K562 (cell line): ENCODE measurements around the gene AP1AR. TPM values are rescaled to one million over a fixed set of nuclear protein-coding genes. Genes with fewer than 3 reads are reported as not detected.

Experiments
- ARHGAP35 ChIP-seq: fragments of 450-650 bp; IDR thresholded peaks from 2 replicates; pipeline ENCODE4 v1.6.1; 2018; ENCODE audit not compliant: partially characterized antibody
- CBX1 ChIP-seq: sonication (generic); IDR thresholded peaks from 2 replicates; pipeline ENCODE4 v1.6.1; 2016; ENCODE audit warnings: antibody characterized with exemption, low read depth, mild to moderate bottlenecking
- CBX5 ChIP-seq: IDR thresholded peaks from 2 replicates; pipeline ENCODE4 v1.6.1; 2014; ENCODE audit warnings: low read depth, borderline replicate concordance
- ETV5 ChIP-seq: sonication (generic); formaldehyde crosslinking; IDR thresholded peaks from 2 replicates; pipeline ENCODE4 v1.4.0; 2020; ENCODE audit warnings: low read depth, mild to moderate bottlenecking, missing genetic modification reagents
- ETV6 ChIP-seq, 3 experiments: fragments of 150-350 bp in 1 of 3; sonication (generic) in 1 of 3; formaldehyde crosslinking in 1 of 3; IDR thresholded peaks; 2 replicates each; pipeline versions ENCODE4 v1.6.1 to v1.8.0; 2014 to 2022; ENCODE audit warnings: borderline replicate concordance in 2 of 3, low read depth in 2 of 3, antibody characterized with exemption in 1 of 3, low read length in 1 of 3, mild to moderate bottlenecking in 1 of 3, missing genetic modification reagents in 1 of 3
- GATAD2A ChIP-seq: fragments of 450-650 bp; IDR thresholded peaks from 2 replicates; pipeline ENCODE4 v1.6.1; 2017
- HDGF ChIP-seq: fragments of 450-650 bp; IDR thresholded peaks from 2 replicates; pipeline ENCODE4 v1.6.1; 2016
- IFI16 ChIP-seq: fragments of 250-450 bp; sonication (Bioruptor Pico); IDR thresholded peaks from 2 replicates; pipeline ENCODE4 v2.1.2; 2022; ENCODE audit warnings: mild to moderate bottlenecking, inconsistent platforms
- KAT2B ChIP-seq: IDR thresholded peaks from one replicate; pipeline ENCODE4 v1.6.1; 2012; ENCODE audit warnings: low read depth, mild to moderate bottlenecking, control low read depth, inconsistent platforms, low read length, moderate library complexity
- KDM4B ChIP-seq, 2 experiments: fragments of 450-650 bp in 1 of 2; sonication (generic) in 1 of 2; IDR thresholded peaks; 2 replicates each; pipeline ENCODE4 v1.6.1; 2016 to 2017; ENCODE audit warnings: borderline replicate concordance in 2 of 2, antibody characterized with exemption in 1 of 2, low read depth in 1 of 2, mild to moderate bottlenecking in 1 of 2
- MYC ChIP-seq, 2 experiments: fragments of 250-450 bp in 1 of 2; sonication (Bioruptor Pico) in 1 of 2; IDR thresholded peaks; 2 replicates each; pipeline versions ENCODE4 v1.5.1 to v1.6.1; 2012 to 2021; ENCODE audit warnings: low read depth in 2 of 2, borderline replicate concordance in 1 of 2, improper control_type of control experiment in 1 of 2, low read length in 1 of 2, mild to moderate bottlenecking in 1 of 2, moderate library complexity in 1 of 2
- RCOR1 ChIP-seq, 2 experiments: IDR thresholded peaks; 2 replicates each; pipeline ENCODE4 v1.6.1; 2012; ENCODE audit warnings: low read depth in 2 of 2, low read length in 2 of 2, borderline replicate concordance in 1 of 2, improper control_type of control experiment in 1 of 2
- TEAD4 ChIP-seq, 2 experiments: sonication (generic) in 1 of 2; formaldehyde crosslinking in 1 of 2; IDR thresholded peaks; 2 replicates each; pipeline versions ENCODE4 v1.6.1 to v1.8.0; 2012 to 2022; ENCODE audit warnings: borderline replicate concordance in 1 of 2, inconsistent platforms in 1 of 2, low read length in 1 of 2, mild to moderate bottlenecking in 1 of 2, missing genetic modification reagents in 1 of 2
- TRIM28 ChIP-seq: fragments of 450-650 bp; IDR thresholded peaks from 2 replicates; pipeline ENCODE4 v1.6.1; 2017
- YY1 ChIP-seq, 3 experiments: IDR thresholded peaks; 2 replicates each; pipeline ENCODE4 v1.6.1; 2011; ENCODE audit warnings: low read length in 2 of 3, mild to moderate bottlenecking in 2 of 3, moderate library complexity in 2 of 3, borderline replicate concordance in 1 of 3, control low read depth in 1 of 3, low read depth in 1 of 3; ENCODE audit not compliant: insufficient read depth in 3 of 3, insufficient replicate concordance in 2 of 3, control insufficient read depth in 1 of 3, insufficient read length in 1 of 3; ENCODE audit errors: extremely low read depth in 1 of 3
- ZBED1 ChIP-seq: IDR thresholded peaks from 2 replicates; pipeline ENCODE4 v1.6.1; 2014
- ZFPM2 ChIP-seq: fragments of 250-450 bp; sonication (Bioruptor Pico); IDR thresholded peaks from 2 replicates; pipeline ENCODE4 v1.5.1; 2022; ENCODE audit warnings: mild to moderate bottlenecking
- ZNF24 ChIP-seq: fragments of 450-650 bp; IDR thresholded peaks from 2 replicates; pipeline ENCODE4 v1.6.1; 2016
- ZNF695 ChIP-seq: fragments of 450-650 bp; formaldehyde crosslinking; IDR thresholded peaks from 2 replicates; pipeline ENCODE4 v1.4.0; 2020; ENCODE audit warnings: mild to moderate bottlenecking, moderate library complexity
- polyA plus RNA-seq, 8 experiments: library from polyadenylated mRNA; depleted of rRNA in 4 of 8; stranded (reverse) in 5 of 8; unstranded in 3 of 8; fragments of >200 nt; fragmentation: Nextera tagmentation in 2 of 8; fragmentation: Illumina TruSeq in 1 of 8; extraction: Ambion mirVana in 2 of 8; extraction: Trizol in 1 of 8; gene quantifications; 2 replicates each; pipeline versions ENCODE4 v1.2.1 to v1.2.3, GENCODE V29; 2011 to 2014; ENCODE audit warnings: inconsistent platforms in 1 of 8, missing spikeins in 1 of 8
- total RNA-seq, 7 experiments: library from RNA; depleted of rRNA in 6 of 7; stranded (reverse); fragments of >200 nt in 6 of 7; fragmentation: Illumina TruSeq in 2 of 7; extraction: Trizol in 2 of 7; gene quantifications; 2 replicates each; pipeline versions ENCODE4 v1.2.1 to v1.2.3, GENCODE V29; 2011 to 2021; ENCODE audit warnings: low replicate concordance in 1 of 7
- TF ChIP-seq, protein P1 (sequence below): sonication (generic); formaldehyde crosslinking; IDR thresholded peaks from 2 replicates; pipeline ENCODE4 v1.8.0; 2023; ENCODE audit warnings: mild to moderate bottlenecking, missing genetic modification reagents
- TF ChIP-seq, protein P2 (sequence below): fragments of 250-450 bp; sonication (Bioruptor Pico); IDR thresholded peaks from 2 replicates; pipeline ENCODE4 v1.8.0; 2021; ENCODE audit warnings: moderate library complexity, mild to moderate bottlenecking, inconsistent platforms

Gene AP1AR
- total and polyA plus RNA-seq, 9 of the 15 experiments (the other 6 are each of a cell fraction or from before 2014, with no cell fraction given), result 2.6 to 20.7 (median 12.2) TPM

DNA sequence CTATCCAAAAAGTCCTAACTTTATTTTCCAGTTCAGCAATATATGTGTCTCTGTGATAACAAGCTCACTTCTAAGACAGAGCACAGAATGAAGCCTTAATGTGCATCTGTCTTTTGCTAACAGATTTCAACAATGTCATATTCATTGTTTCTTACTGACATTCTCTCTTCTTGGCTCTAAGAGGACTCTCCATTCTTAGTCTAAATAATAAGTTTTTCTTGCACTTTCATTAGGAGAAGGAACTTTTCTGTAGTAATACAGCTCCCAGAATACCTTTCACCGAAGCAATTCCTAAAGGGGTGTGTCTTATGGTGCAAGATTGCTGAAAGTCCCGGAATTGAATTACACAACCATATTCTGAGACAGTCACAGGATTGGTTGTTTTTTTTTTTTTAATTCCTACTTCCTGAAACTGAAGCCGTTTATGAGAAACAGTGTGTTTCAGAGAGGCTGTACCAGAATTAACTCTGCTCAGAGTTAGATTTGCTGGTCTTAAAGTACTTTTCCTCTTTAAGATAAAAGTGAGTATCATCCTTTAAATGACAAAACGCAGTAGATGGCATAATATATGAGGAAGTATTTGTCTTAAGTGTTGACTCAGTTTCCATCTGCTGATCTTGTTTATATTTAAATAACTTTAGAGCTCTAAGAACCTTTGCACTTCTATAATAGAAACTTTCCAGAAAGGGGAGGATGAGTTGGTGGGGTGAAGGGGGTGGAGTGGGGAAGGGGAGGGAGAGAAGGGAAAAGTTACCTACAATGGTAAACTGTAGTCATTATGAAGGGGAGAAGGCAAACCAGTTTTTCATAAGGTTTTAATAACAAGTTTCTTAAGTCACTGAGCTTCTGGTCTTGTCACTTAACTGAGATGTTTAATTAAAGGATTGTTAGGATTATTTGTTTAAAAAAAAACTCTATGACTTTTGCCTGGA is 65.6 kb downstream of the AP1AR start, which contains the start of gene ALPK1 (continued):
- TF ChIP-seq YY1 (IDR thresholded peaks at IDR 0.05; ENCODE audit: borderline replicate concordance in 1 of 3, control insufficient read depth in 1 of 3, extremely low read depth in 1 of 3, insufficient read depth in 3 of 3, insufficient read length in 1 of 3, insufficient replicate concordance in 2 of 3, low read depth in 1 of 3, low read length in 2 of 3) (no peak), ZFPM2 (CRISPR knock-in tag) (no peak), CBX1 (no peak), ZNF695 (CRISPR knock-in tag) (no peak), KAT2B (no peak), ZNF24 (0 out of 2 replicates have a peak, but pooled peaks have one; percentile 20), IFI16 (CRISPR knock-in tag) (no peak), TEAD4 (IDR thresholded peaks at IDR 0.05; ENCODE audit: low read length) (peak; percentile 18; the same call in 1 of the 2 replicates), TEAD4 (CRISPR knock-in tag; IDR thresholded peaks at IDR 0.05; ENCODE audit: borderline replicate concordance) (no peak), ARHGAP35 (no peak), ZBED1 (no peak), ETV6 (IDR thresholded peaks at IDR 0.05; ENCODE audit: borderline replicate concordance in 1 of 2, low read depth in 2 of 2, low read length in 1 of 2) (no peak), ETV6 (CRISPR knock-in tag; IDR thresholded peaks at IDR 0.05; ENCODE audit: borderline replicate concordance) (no peak), HDGF (no peak), KDM4B (IDR thresholded peaks at IDR 0.05; ENCODE audit: borderline replicate concordance in 2 of 2, low read depth in 1 of 2) (no peak), TRIM28 (no peak), RCOR1 (IDR thresholded peaks at IDR 0.05; ENCODE audit: borderline replicate concordance in 1 of 2, low read depth in 2 of 2, low read length in 2 of 2) (peak in 1 of 2 experiments; percentile 27; a peak in 1 of 4 replicates), CBX5 (no peak), ETV5 (CRISPR knock-in tag) (no peak), GATAD2A (no peak), MYC (IDR thresholded peaks at IDR 0.05; ENCODE audit: low read depth, low read length) (no peak; the same call in 1 of the 2 replicates), MYC (CRISPR knock-in tag; IDR thresholded peaks at IDR 0.05; ENCODE audit: borderline replicate concordance, low read depth) (no peak)
- TF ChIP-seq, protein P1, sequence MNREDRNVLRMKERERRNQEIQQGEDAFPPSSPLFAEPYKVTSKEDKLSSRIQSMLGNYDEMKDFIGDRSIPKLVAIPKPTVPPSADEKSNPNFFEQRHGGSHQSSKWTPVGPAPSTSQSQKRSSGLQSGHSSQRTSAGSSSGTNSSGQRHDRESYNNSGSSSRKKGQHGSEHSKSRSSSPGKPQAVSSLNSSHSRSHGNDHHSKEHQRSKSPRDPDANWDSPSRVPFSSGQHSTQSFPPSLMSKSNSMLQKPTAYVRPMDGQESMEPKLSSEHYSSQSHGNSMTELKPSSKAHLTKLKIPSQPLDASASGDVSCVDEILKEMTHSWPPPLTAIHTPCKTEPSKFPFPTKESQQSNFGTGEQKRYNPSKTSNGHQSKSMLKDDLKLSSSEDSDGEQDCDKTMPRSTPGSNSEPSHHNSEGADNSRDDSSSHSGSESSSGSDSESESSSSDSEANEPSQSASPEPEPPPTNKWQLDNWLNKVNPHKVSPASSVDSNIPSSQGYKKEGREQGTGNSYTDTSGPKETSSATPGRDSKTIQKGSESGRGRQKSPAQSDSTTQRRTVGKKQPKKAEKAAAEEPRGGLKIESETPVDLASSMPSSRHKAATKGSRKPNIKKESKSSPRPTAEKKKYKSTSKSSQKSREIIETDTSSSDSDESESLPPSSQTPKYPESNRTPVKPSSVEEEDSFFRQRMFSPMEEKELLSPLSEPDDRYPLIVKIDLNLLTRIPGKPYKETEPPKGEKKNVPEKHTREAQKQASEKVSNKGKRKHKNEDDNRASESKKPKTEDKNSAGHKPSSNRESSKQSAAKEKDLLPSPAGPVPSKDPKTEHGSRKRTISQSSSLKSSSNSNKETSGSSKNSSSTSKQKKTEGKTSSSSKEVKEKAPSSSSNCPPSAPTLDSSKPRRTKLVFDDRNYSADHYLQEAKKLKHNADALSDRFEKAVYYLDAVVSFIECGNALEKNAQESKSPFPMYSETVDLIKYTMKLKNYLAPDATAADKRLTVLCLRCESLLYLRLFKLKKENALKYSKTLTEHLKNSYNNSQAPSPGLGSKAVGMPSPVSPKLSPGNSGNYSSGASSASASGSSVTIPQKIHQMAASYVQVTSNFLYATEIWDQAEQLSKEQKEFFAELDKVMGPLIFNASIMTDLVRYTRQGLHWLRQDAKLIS, result no peak
- TF ChIP-seq, protein P2, sequence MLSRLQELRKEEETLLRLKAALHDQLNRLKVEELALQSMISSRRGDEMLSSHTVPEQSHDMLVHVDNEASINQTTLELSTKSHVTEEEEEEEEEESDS (CRISPR knock-in tag), result no peak
